RCC 7860 (cell line): ENCODE results near the gene TFDP1.

ENCODE experiments used
- DNase-seq: peaks from one replicate; pipeline ENCODE4 v3.0.0-alpha.2; 2015; ENCODE audit warnings: low spot score
- FAIRE-seq: peaks from 2 replicates; lab custom pipeline; 2012; peaks lifted over from hg19 to GRCh38; lab: Jason Lieb, UNC

The TFDP1 gene

DNA sequence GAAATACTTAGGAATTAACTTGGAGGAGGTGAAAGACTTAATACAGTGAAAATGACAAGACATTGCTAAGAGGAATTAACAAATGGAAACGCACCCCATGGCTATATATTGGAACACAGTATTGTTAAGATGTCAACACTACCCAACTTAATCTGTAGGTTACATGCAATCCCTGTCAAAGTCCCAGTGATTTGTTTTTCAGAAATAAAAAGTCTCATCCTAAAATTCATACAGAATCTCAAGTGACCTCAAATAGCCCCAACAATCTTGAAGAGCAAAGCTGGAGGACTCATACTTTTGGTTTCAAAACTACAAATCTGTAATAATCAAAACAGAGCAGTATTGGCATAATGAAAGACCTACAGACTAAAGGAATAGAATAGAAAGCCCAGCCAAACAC, 60.2 kb downstream of the TFDP1 start:
- DNase-seq (no peak), FAIRE-seq (no peak)

DNA sequence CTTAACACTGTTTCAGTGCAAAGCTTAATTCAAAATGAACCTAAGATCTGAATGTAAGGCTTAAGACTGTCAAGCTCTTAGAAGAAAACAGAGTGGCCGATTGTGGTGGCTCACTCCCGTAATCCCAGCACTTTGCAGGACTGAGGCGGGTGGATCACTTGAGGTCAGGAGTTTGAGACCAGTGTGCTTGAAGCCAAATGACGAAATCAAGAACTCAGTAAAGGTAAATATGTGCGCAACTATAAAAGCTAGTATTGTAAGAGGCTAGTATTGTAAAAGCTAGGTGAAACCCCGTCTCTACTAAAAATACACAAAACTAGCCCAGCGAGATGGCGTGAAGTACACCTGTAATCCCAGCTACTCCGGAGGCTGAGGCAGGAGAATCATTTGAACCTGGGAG, 60.8 kb downstream of the TFDP1 start:
- no peak for DNase-seq
- no peak for FAIRE-seq

DNA sequence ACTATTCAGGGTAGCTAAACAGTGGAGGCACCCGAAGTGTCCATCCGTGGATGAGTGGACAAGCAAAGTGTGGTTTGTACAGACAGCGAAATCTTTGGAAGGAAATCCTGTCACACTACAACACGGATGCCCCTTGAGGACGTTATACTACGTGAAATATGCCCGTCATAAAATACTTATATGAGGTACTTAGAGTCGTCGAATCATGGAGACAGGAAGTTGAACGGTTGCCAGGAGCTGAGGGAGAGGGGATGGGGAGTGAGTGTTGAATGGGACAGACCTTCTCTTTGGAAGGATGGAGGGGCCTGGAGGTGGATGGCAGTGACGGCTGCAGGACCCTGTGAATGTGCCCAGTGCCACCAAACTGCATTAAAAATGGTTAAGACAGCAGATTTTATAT, 61.8 kb downstream of the TFDP1 start:
- DNase-seq (no peak), FAIRE-seq (no peak)

DNA sequence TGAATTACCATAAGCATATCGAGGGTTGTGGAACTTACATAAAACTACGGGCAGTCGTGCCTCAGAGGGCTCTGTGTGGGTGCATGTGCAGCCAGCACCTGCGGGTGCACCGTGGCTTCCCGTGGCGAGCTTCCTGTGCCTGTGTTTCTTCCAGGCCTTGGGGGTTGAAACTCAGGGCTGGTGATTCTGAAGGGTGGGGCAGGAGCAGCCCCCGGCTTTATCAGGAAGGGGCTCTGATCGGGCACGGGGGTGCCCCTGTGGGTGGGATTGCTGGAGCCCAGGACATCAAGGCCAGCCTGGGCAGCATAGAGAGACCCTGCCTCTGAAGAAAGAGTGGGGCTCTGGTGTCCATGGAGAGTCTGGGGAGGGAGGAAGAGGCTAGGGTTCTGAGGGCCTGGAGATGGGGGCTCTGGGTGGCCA, 62.4 kb downstream of the TFDP1 start:
- DNase-seq (no peak), FAIRE-seq (no peak)

DNA sequence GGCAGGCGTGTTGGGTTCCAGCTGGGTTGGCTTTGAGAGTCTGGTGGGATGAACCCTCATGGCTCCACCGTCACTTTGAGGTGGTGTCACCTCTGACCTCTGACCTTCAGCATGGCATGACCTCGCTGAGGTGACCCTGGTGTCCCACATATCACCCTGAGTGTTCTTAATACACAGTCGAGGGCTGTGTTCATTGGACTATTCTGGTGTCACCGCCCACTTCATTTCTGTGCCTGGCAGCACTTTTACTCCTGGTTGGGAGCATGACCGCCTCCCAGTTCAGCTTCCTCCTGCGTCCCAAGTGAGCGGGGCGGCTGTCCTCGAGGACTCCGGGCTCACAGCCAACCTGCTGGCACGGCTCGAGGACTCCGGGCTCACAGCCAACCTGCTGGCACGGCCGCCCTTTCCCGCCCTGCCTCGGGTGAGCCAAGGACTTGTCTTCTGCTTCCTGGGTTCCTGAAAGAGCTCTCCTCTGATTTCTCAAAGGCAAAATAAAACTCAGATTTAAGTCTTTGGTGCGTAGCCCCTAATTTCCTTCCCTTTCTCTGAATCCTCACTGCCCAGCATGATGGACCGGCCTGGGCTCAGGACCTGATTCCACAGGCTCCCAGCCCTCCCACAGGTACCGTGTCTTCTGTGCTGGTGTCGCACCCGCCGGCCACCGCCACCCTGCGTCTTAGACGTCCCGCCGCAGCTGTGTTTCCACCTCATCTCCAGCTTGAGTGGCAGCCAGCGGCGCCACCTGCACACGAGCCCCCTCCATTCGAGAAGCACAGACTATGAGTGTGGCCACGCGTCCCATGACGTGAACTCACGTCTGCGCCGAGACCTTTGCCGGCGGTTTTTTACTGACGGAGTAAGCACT, 63.0 kb downstream of the TFDP1 start:
- FAIRE-seq (peak; percentile 80), DNase-seq (peak; percentile 62)

DNA sequence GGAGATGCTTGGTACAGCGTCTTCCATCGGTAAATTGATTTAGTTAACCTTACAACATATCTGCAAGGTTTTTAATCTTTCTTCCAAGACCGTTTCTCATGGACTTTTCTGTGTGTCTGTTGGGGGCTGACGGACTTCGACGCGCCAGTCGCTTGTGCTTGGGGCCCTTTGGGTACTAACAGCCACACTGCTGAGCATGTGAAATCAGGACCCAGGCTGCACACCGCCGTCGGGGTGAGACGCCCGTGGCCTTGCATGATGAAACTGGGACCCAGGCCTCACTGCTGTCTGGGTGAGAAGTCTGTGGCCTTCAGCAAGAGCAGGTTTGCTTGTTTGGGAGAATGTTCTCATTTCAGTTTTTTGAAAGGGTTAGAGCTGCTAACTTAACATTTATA, 63.7 kb downstream of the TFDP1 start:
- FAIRE-seq (no peak), DNase-seq (no peak)

DNA sequence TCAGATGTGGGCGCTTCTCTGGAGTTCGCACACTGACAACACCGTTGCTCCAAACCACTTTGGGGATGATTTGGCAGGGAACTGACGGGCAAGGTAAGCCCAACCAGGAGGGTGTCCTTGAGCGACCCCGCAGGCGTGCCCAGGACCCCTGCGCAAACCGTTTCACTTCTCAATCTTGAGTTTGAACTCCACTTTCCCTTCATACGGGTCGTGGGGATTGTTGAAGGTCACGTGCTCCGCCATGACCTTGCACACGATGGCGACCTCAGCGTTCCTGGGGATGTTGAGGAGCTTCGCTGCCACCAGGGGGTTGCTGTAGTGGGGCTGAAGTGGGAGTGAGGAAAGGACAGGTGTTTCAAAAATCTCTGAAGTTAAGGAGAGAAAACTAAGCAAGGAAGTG, 64.7 kb downstream of the TFDP1 start:
- FAIRE-seq (no peak), DNase-seq (no peak)

DNA sequence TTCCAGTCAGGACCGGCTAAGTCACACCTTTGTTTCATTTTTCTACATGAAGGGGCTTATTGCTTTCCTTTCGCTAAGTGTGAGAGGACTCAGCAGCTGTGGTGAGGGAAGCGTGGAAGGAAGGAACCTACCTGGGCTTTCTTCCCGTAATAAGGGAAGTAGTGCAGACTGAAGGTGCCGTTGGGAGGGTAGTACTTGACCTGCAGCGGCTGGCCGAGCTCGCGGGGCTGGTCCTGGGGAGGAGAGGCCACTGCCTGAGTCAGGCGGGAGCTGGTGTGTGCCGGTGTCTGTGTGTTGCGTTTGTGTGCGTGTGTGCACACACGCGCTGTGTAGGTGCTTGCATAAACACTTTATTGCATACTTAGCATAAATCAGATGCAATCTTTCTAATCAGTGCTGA, 65.7 kb downstream of the TFDP1 start:
- DNase-seq: no peak
- FAIRE-seq: no peak

DNA sequence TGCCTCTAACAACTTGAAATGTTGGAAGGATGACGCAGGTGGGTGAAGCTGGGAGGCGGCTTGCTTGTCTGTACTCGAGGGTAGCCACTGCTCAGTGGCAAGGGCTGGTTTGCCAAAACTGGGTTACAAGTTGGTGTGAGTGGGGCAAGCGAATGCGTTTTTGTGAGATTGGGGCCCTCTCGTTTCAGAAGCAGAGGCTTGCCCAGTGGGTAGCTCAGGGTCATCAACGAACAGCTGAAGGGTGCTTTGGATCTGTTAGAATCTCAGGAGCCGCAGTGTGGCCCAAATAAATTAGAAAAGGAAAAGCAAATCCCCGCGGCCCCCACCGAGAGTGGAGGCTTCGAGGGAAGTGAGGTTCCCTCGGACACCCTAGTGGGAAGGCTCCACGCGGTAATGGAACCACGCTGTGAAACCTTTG, 66.2 kb downstream of the TFDP1 start:
- no peak for DNase-seq
- FAIRE-seq: no peak

DNA sequence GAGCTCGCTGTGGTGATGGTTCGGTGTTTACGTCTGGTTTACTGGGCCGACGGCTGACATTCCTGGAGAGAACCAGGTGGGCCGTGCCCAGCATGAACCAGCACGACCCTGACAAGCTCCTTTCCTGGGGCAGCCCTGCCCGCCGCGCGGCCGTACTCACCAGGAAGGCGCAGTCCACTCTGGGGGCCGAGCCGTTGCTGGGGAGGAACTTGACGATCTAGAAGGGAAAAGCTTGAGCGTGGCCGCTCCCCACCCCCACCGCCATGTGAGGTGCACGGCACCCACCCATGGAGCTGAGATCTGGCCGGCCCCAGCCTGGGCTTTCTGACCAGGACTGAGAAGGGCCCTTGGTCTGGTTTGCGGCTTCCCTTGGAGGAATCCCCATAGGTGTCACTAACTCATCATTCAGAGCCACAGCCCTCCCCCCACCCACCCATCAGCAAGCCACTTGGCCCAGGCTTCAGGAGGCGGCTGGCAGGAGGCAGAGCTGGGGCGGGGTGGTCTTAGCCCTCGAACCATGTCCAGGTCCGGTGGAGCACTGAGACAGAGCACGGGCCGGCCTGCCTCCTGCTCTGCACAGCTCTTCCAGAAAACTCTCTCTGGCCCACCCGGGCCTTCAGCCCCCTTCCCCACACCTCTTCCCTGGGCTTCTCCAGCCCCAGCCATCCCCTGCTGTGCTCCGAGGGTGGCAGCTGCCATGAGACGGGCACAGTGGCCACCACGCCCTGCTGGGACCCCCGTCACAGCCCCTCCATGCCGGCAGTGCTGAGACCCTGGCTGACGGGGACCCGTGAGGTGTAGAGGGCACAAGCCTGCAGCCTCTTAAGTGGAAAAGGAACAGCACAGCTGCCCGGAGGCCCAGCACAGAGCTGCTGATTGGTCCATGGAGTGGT, 67.2 kb downstream of the TFDP1 start:
- no peak for FAIRE-seq

DNA sequence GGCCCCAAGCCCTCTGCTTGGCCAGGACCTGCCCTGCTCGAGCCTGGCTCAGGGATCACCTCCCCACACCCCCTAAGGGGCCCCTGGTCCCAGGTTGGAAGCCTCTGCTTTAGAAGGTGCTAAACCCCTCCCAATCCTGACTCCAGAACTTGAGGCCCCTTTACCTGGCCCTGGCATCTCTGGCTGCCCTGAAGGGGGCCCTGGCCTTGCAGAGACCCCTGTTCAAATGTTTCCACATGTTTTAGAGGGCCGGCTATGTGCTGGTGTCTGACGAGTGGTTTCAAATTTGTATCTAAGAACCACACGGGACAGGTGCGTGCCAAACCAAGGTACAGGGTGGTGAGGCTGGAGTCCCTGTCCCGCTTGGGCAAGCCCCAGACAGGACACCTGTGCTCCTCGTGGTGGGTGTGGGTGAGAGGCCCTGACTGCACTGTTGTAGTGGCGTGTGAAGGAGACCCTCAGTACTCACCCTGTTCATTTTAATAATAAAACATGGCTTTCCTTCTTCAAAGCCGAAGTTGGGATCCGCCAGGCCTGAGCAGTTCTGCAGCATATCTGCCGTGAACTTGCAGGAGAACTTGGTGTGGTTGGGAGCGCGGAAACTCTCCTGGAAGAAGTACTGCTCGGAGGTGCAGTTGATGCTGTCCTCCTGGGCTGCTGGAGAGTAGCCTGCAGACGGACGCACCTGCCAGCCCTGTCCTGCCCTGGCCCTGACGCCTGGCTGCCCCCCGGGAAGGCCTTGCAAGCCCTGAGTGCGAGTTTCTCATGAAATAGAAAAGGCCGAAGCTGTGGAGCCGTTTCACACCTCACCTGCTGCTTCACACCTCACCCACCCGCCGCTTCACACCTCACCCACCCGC, 68.1 kb downstream of the TFDP1 start:
- FAIRE-seq (no peak), DNase-seq (no peak)

More for the DNA sequence above, 67.2 kb downstream of the TFDP1 start:
- no peak for DNase-seq

DNA sequence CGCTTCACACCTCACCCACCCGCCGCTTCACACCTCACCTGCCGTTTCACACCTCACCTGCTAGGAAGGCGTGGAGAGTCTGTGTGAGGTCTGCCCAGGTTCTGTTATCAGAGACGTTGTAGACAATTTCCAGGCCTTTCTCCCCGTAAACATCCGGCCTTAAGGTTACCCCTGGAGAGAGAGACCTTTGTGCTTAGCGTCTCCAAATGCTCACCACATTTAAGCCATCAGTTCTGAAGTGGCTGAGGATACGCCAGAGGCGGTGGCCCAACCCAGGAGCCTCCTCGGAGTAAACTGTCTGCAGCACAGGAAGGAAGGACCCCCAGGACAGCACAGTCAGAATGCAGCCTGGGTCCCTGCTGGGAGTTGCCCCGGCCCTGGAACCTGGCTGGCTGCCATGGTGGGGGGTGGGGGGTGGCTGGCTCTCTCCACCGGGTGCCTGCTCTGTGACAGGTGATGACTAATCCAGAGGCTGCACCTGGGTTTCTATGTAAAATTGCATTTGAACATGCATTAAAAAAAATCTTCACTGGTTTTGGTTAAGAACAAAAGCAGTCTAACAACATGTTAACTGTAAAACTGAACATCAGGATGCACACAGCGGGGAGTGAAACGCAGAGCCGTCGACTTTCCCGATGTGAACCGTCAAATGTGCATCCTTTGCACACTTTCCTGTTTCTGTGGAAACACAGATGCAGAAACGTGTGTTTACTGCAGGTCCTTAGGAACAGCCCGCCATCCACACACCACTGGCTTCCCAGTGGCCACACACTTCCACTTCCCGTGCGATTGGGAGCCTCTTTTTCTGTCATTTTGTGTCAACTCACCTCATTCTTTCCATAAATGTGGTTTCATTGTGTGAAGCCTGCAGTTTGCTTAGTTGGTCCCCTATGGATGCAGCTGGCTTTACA, 69.0 kb downstream of the TFDP1 start:
- DNase-seq (no peak), FAIRE-seq (no peak)

DNA sequence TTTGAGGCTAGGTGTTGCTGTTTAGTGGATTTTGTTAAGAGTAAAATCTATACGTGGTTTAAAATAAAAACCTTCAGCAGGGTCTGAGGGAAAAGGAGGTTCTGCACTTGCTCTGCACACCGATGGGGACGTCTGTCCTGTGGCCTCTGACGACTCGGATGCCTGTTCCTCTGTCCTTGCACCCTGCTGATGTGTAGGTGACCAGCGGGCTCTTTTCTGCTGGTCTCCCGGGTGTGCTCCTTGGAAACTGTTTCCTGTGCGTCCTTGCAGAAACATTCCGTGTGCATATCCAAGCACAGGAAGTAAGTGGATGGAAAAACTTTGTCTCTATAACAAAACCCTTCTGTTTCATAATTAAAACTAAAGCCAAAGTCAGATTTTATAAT, 69.6 kb downstream of the TFDP1 start:
- FAIRE-seq (no peak), DNase-seq (no peak)

DNA sequence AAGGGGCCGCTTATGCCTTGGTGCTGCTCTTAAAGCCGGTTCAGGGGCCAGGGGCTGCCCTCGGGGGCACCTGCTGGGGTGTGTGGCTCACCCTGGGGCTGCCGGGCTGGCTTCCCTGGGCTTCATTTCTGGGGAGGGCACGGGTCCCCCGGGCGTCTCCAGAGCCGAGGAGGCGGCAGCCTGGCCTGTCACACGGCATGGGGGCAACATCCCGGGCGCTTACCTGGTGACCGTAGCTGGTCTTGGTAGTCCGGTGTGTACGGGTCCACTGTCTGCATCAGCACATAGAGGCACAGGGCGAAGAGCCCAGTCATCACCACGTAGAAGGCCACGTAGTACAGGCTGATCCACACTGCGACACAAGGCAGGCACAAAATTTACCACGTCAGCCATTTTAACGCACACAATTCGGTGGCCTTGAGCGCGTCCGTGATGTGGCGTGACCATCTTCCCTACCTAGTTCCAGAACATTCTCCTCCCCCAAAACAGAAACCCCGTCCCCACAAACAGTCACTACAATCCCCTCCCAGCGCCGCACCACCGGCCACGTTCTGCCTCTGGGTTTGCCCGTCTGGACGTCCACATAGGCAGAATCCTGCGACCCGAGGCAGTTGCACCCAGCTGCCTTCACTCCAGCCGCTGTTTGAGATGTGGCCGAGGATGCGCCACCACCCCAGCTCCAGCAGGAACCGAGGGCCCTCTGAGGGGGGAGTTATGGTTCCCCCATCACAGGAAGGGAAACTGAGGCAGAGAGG, 70.2 kb downstream of the TFDP1 start:
- DNase-seq: no peak
- FAIRE-seq: no peak

DNA sequence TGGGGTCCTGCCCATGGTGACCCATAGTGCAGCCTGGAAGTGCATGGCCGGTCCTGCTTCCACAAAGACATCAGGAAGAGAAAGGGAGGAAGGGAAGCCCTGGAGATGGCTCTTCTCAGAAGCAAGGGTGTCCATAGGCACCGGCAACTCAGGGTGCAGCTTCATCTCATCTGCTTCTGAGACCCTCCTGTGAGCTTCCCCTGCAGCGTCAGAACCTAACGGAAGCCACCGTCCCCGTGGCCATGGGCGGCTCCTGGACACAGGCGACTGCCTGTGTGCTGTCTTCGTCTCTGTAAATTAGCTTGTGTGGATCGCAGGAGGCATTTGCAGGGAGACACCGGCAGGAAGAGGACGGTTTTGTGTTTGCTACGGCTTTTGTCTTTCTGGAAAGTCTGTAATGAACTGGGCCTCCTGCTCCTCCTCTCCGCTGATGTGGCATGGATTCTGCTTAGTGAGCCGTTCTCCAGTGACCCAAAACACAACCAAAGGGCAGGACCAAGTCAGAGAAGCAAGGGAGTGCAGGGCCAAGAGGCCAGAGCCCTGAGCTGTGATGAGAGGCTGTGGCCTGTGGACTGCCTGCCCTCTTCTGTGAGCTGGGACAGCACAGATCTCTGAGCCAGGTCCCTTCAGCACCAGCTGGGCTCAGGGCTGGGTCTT, 70.9 kb downstream of the TFDP1 start:
- FAIRE-seq: no peak
- DNase-seq: no peak

DNA sequence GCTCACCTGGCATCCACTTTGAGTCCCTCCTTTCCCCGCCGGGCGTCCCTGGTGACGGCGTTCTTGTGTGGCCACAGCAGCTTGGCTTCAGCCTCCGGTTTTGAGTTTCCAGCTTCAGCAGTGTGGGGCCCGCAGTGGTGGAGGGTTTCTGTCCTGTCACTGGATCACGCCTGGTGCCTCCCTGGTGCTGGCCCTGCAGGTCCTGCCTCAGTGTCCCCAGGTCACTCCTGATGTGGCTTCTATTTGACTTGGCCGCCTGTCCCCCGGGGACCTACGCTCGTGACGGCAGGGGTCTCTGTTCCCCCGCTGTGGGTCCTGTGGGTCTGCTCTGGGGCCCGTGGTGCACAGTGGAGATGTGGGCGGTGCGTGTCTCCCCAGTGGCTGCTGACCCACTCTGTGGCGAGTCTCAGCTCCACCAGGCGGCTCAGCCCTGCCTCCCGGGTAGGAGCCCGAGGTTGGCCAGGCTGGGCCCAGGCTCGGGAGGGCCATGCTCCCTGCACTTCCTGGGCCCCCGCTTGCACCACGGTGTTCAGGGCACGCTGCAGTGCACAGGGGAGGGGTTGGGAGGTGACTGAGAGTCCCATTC, 71.5 kb downstream of the TFDP1 start:
- FAIRE-seq: no peak

DNA sequence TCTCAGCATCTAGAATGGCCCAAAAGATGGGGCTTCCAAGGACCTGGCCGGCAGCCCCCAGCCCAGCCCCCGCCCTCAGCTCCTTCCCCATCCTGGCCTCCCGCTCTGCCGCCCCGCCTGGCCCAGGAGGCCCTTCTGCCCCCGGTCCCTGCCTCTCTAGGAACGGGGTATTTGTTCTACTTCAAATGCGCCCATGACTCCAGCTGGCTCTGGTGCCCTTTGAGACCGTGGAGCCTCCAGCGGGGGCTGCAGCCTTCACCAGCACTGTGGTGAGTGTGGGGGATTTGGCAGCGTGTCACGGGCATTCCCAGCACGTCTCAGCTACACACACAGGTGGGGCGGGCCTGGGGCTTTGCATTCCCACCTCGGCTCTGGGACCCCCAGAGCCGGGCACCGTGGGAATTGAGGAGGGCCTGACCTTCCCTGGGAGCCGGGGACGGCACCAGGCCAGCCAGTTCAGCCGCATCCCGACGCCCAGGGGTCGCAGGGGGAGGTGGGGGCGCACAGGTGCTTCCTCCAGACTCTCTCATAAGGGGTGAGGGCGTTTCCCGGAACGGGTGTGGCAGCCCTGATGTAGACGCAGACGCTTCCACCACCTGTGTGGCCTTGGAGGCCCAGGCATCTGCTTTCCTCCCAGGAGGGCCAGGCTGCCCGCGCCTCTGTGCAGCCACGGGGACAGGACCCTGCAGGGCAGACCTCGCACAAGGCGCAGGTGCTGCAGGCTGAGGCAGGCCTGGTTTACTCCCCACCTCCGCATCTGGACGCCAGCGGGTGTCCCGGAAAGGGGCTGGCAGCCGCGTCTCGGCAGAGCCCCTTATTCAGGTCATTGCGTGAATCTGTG, 72.5 kb downstream of the TFDP1 start:
- FAIRE-seq: no peak

More for the DNA sequence above, 71.5 kb downstream of the TFDP1 start:
- DNase-seq: no peak

More for the DNA sequence above, 72.5 kb downstream of the TFDP1 start:
- DNase-seq: no peak
